ENCODE measurements around the gene MOB3B.

MOB3B gene

GRCh38 chr9:27529316-27530278, at the start of gene MOB3B:
Gene MOB3B, minus strand, starts transcription at chr9:27529814. Its CDS starts 74,264 bp downstream, at chr9:27455550.
- no peak for DNase-seq (ENCODE audit: low read depth, low spot score)

DNA sequence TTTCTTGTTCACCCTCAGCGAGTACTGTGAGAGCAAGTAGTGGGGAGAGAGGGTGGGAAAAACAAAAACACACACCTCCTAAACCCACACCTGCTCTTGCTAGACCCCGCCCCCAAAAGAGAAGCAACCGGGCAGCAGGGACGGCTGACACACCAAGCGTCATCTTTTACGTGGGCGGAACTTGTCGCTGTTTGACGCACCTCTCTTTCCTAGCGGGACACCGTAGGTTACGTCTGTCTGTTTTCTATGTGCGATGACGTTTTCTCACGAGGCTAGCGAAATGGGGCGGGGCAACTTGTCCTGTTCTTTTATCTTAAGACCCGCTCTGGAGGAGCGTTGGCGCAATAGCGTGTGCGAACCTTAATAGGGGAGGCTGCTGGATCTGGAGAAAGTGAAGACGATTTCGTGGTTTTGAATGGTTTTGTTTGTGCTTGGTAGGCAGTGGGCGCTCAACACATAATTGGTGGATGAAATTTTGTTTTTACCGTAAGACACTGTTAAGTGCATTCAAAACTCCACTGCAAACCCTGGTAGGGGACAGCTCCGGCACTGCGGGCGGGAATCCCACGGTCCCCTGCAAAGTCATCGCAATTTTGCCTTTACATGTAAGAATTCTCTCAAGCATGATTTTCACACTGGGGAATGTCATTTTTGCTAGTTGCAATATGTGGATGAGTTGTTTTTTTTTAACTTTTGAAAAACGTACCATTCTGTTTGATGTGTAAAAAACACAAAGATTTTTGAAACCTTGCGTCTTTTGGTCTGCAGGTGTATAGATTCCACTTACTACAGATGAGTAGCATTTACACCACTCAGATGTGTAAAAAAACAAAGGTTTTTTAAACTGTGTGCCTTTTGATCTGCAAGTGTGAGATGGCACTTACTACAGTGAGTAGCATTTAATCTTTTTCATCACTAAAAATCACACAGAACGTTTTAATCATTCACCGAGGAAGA, 44.3 kb upstream of the MOB3B start:
- DNase-seq (ENCODE audit: low read depth, low spot score) = peak; percentile 98

GRCh38 chr9:27572918-27573633, 43.5 kb upstream of the MOB3B start, which contains the start of gene C9orf72:
Gene C9orf72, minus strand, starts transcription at chr9:27573481. Its CDS starts 6,361 bp downstream, at chr9:27567120.
- DNase-seq (ENCODE audit: low read depth, low spot score) = no peak

DNA sequence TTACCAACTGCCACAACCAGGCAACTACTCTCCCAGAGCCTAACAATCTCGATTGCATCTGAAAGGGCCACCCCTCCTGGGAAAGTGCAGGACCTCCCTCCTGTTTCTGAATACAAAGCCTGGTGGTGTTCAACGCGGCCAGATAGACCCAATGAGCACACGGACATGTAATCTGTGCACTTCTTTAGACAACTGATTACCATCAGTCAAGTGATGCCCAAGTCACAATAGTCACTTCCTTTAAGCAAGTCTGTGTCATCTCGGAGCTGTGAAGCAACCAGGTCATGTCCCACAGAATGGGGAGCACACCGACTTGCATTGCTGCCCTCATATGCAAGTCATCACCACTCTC, 42.9 kb upstream of the MOB3B start:
- DNase-seq (ENCODE audit: low read depth, low spot score) = no peak

GRCh38 chr9:27572061-27572460, 42.4 kb upstream of the MOB3B start:
- no peak for DNase-seq (ENCODE audit: low read depth, low spot score)

GRCh38 chr9:27571011-27571410, 41.4 kb upstream of the MOB3B start:
- DNase-seq (ENCODE audit: low read depth, low spot score) = no peak

DNA sequence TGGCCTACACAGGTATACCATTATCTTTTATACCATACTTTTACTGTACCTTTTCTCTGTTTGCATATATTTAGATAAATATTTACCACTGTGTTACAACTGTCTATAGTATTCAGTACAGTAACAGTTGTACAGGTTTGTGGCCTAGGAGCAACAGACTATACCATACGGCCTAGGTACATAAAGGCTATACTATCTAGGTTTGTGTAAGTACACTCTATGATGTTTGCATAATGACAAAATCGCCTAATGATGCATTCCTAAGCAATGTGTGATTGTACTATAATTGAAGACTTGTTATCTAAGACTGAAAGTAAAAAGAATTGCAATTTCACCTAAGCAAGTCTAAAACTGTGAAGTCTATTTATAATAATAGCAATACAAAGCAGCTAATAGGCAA, 39.8 kb upstream of the MOB3B start:
- DNase-seq (ENCODE audit: low read depth, low spot score) = no peak

GRCh38 chr9:27566118-27566517, 36.5 kb upstream of the MOB3B start:
- DNase-seq (ENCODE audit: low read depth, low spot score) = no peak

DNA sequence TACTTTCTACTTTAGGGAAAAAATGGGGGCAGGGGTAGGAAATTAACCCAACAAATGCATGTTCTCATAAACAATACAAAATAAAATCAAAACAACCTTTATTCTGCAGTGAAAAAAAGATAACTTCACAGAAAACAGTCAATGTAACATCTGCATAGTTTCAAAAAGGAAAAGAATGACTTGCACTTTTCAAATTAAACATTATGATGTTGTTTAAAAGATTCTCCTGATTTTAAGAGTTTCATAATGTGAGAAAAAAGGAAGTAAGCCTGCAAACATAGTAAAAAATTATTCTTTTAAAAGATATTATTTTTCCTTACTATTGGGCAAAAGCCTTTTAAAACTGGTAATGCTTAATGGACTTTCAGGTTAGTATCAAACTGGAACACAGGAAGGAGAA, 36.1 kb upstream of the MOB3B start:
- DNase-seq (ENCODE audit: low read depth, low spot score) = no peak

GRCh38 chr9:27564670-27565069, 35.1 kb upstream of the MOB3B start:
- no peak for DNase-seq (ENCODE audit: low read depth, low spot score)

DNA sequence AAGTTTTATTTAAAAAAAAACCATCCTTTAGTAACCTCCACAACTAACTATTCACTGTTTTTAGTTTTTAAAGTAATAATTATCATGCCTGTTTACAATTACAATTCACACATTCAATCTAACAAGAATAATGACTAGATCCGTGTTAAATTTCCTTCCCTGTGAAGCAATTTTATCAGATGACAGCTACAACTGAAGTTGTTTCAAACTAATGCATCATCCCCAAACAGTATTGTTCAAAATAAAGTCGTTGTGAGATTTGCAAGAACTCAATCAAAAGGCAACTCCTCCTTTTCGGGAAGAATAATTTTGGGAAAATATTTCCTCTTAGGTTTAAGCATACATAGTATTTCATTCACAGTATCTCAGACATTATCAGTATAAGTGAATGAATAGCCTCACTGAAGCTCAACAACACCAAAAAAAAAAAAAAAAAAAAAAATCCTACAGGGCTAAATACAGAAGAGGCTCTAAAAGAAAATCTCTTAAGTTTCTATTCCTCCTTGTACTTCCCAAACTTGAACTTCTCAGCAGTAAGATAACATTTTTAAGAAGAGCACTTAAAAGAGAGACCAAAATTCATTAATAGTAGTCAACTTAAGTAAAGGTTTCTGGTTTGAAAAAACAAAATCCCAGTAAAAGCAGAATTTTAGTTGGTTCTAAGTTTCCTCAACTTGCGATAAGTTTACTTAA, 34.3 kb upstream of the MOB3B start:
- no peak for DNase-seq (ENCODE audit: low read depth, low spot score)

DNA sequence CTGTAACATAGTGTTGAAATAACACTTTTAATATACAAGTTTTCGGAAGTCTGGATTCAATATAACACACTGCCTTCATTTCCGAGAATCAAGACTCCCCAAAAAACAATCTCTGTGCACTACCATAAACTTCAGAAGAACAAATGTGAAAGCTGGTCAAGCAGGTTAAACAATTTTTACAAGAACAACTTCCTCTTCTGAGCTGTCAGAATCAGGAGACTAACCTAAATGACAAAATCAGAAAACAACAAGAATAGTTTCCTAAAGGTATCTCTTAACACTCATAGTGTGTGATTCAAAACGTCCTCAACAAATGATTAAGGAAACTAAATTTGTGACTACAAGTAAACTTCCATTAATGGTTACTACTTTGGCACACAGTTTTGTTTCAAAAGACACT, 32.1 kb upstream of the MOB3B start:
- DNase-seq (ENCODE audit: low read depth, low spot score) = no peak

DNA sequence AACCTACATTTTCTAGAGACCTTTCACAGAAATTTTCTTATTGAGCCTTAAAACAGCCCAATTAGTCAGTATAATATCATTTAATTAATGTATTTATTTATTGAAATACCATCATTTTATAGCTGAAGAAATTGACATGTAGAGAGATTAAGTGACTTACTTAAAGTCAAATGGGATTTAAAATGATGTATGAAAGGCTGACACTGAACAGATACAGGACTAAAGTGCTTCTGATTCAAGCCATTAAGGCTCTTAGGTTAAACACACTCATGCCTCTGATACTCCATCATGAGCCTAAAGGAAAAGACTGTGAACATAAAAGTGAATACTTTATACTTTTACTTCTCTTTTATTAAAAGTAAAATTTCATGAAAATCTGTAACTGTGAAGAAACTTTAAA, 30.8 kb upstream of the MOB3B start:
- no peak for DNase-seq (ENCODE audit: low read depth, low spot score)

DNA sequence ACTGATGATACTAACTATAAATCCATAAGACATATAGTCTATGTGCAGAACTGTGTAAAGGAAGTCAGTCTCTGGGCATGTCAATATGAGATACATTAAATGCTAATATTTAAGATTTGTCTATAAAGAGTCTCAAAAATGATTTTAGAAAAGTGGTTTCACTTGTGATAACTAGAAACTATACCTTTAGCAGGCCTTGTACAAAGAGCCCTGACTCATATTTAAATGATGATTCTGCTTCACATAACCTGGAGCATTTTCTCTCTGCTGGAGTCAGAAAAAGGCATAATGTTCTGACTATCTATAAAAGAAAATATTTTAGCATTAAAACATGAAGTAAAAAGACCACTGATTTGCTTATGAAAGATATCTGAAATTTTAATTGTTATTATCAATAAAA, 28.7 kb upstream of the MOB3B start:
- no peak for DNase-seq (ENCODE audit: low read depth, low spot score)

GRCh38 chr9:27556470-27556869, 26.9 kb upstream of the MOB3B start:
- no peak for DNase-seq (ENCODE audit: low read depth, low spot score)

DNA sequence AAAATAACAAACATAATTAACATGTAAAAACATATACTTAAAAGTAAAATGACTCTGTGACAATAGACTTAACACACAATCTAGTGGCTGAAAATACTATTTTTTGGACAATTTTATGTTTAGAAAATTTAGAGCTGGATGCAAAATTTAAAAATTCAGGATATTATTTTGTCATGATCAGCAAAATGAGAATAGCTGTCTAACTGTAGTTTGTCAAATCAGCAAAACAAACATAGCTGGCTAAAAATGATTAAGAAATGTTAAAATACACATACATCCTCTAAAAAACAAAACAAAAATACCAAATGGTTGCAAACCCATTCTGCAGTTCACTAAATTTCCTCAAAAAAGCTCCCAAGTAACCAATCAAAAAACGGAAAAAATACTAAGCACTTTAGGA, 25.1 kb upstream of the MOB3B start:
- DNase-seq (ENCODE audit: low read depth, low spot score) = no peak

- DNase-seq (ENCODE audit: low read depth, low spot score) = no peak
These were observed 19.7 kb upstream of the MOB3B start for GRCh38 chr9:27549196-27549755.

- DNase-seq (ENCODE audit: low read depth, low spot score) = no peak
These were observed 18.6 kb upstream of the MOB3B start for GRCh38 chr9:27548055-27548741.

GRCh38 chr9:27545471-27545870, 15.9 kb upstream of the MOB3B start:
- DNase-seq (ENCODE audit: low read depth, low spot score) = no peak

- no peak for DNase-seq (ENCODE audit: low read depth, low spot score)
These were observed 12.9 kb upstream of the MOB3B start for GRCh38 chr9:27542508-27542907.

All from iPS DF 19.7 (cell line).